Activated naive CD4-positive, alpha-beta T cell treated with anti-CD3 and anti-CD28 coated beads, Interleukin-2, amount 50 U/mL, for 24 hours (primary cell): Measurements from ENCODE around the gene CLCN7.

ENCODE experiments used
- H3K27ac Mint-ChIP-seq: one replicate; pipeline ENCODE4 v1.8.0; 2021; ENCODE audit warnings: mild to moderate bottlenecking, mixed read lengths
- H3K27me3 Mint-ChIP-seq: one replicate; pipeline ENCODE4 v1.8.0; 2021; ENCODE audit warnings: mixed read lengths
- H3K36me3 Mint-ChIP-seq: one replicate; pipeline ENCODE4 v1.8.0; 2021; ENCODE audit warnings: mixed read lengths
- H3K4me1 Mint-ChIP-seq: one replicate; pipeline ENCODE4 v1.8.0; 2021; ENCODE audit warnings: mixed read lengths
- H3K4me3 Mint-ChIP-seq: one replicate; pipeline ENCODE4 v1.8.0; 2021; ENCODE audit warnings: mild to moderate bottlenecking, mixed read lengths
- H3K9me3 Mint-ChIP-seq: one replicate; pipeline ENCODE4 v1.8.0; 2021; ENCODE audit warnings: mixed read lengths

Gene CLCN7

GRCh38 chr16:1436731-1437355 is 38.0 kb downstream of the CLCN7 start:
- Mint-ChIP-seq H3K27me3 (no peaks in the 10 kb centered on the region), H3K4me1 (no peaks in the 10 kb centered on the region), H3K27ac (no peak overlapping the region), H3K36me3 (no peaks in the 10 kb centered on the region), H3K4me3 (no peak overlapping the region), H3K9me3 (no peaks in the 10 kb centered on the region)

- H3K36me3 Mint-ChIP-seq, result no peaks in the 10 kb centered on the region
- no peaks in the 10 kb centered on the region for H3K4me1 Mint-ChIP-seq
- H3K27ac Mint-ChIP-seq, result no peak overlapping the region
- no peak overlapping the region for H3K4me3 Mint-ChIP-seq
- no peaks in the 10 kb centered on the region for H3K27me3 Mint-ChIP-seq
- no peaks in the 10 kb centered on the region for H3K9me3 Mint-ChIP-seq
Observed at GRCh38 chr16:1435921-1436697, 38.7 kb downstream of the CLCN7 start.

- Mint-ChIP-seq H3K9me3 (no peaks in the 10 kb centered on the region), H3K4me1 (no peaks in the 10 kb centered on the region), H3K27me3 (no peaks in the 10 kb centered on the region), H3K27ac (no peak overlapping the region), H3K4me3 (no peak overlapping the region), H3K36me3 (no peaks in the 10 kb centered on the region)
Observed at GRCh38 chr16:1434644-1435592, 39.9 kb downstream of the CLCN7 start.

- no peaks in the 10 kb centered on the region for H3K27me3 Mint-ChIP-seq
- no peaks in the 10 kb centered on the region for H3K4me1 Mint-ChIP-seq
- no peak overlapping the region for H3K4me3 Mint-ChIP-seq
- no peaks in the 10 kb centered on the region for H3K9me3 Mint-ChIP-seq
- no peaks in the 10 kb centered on the region for H3K36me3 Mint-ChIP-seq
- H3K27ac Mint-ChIP-seq, result no peak overlapping the region
Observed at GRCh38 chr16:1433756-1434155, 41.1 kb downstream of the CLCN7 start.

- Mint-ChIP-seq H3K9me3 (no peaks in the 10 kb centered on the region), H3K27ac (no peak overlapping the region), H3K4me1 (no peaks in the 10 kb centered on the region), H3K36me3 (no peaks in the 10 kb centered on the region), H3K27me3 (no peaks in the 10 kb centered on the region), H3K4me3 (no peak overlapping the region)
Observed at GRCh38 chr16:1433263-1433560, 41.6 kb downstream of the CLCN7 start.

GRCh38 chr16:1432388-1433262 is 42.2 kb downstream of the CLCN7 start:
- peak overlapping the region; percentile 23 for H3K4me3 Mint-ChIP-seq
- H3K36me3 Mint-ChIP-seq, result no peaks in the 10 kb centered on the region
- no peaks in the 10 kb centered on the region for H3K9me3 Mint-ChIP-seq
- H3K27me3 Mint-ChIP-seq, result no peaks in the 10 kb centered on the region
- H3K27ac Mint-ChIP-seq, result no peak overlapping the region
- no peaks in the 10 kb centered on the region for H3K4me1 Mint-ChIP-seq

GRCh38 chr16:1431497-1432270 is 43.1 kb downstream of the CLCN7 start:
- H3K4me1 Mint-ChIP-seq, result no peaks in the 10 kb centered on the region
- no peaks in the 10 kb centered on the region for H3K9me3 Mint-ChIP-seq
- no peaks in the 10 kb centered on the region for H3K27me3 Mint-ChIP-seq
- H3K27ac Mint-ChIP-seq, result peak overlapping the region; percentile 23
- H3K36me3 Mint-ChIP-seq, result no peaks in the 10 kb centered on the region
- H3K4me3 Mint-ChIP-seq, result peak overlapping the region; percentile 23

- H3K4me3 Mint-ChIP-seq, result peak within 1 kb of the TSS; percentile 23
- no peaks in the 10 kb centered on the region for H3K27me3 Mint-ChIP-seq
- H3K4me1 Mint-ChIP-seq, result no peaks in the 10 kb centered on the region
- H3K9me3 Mint-ChIP-seq, result no peaks in the 10 kb centered on the region
- peak within 1 kb of the TSS; percentile 23 for H3K27ac Mint-ChIP-seq
- H3K36me3 Mint-ChIP-seq, result no peaks in the 10 kb centered on the region
Observed at GRCh38 chr16:1430759-1431496, 43.9 kb downstream of the CLCN7 start, which contains the start of gene PERCC1. Gene PERCC1, plus strand, starts transcription at chr16:1431078. Its CDS starts 1,516 bp downstream, at chr16:1432594.

- no peak overlapping the region for H3K27ac Mint-ChIP-seq
- H3K36me3 Mint-ChIP-seq, result no peaks in the 10 kb centered on the region
- no peaks in the 10 kb centered on the region for H3K27me3 Mint-ChIP-seq
- H3K9me3 Mint-ChIP-seq, result no peaks in the 10 kb centered on the region
- H3K4me3 Mint-ChIP-seq, result no peak overlapping the region
- H3K4me1 Mint-ChIP-seq, result no peaks in the 10 kb centered on the region
Observed at GRCh38 chr16:1430214-1430758, 44.5 kb downstream of the CLCN7 start.

GRCh38 chr16:1429631-1430030 is 45.2 kb downstream of the CLCN7 start:
- no peaks in the 10 kb centered on the region for H3K4me1 Mint-ChIP-seq

GRCh38 chr16:1429012-1429411 is 45.8 kb downstream of the CLCN7 start:
- Mint-ChIP-seq H3K4me3 (no peak overlapping the region), H3K27ac (no peak overlapping the region), H3K36me3 (no peaks in the 10 kb centered on the region), H3K4me1 (no peaks in the 10 kb centered on the region), H3K9me3 (no peaks in the 10 kb centered on the region), H3K27me3 (no peaks in the 10 kb centered on the region)

More at GRCh38 chr16:1429631-1430030, 45.2 kb downstream of the CLCN7 start:
- H3K27ac Mint-ChIP-seq, result no peak overlapping the region
- H3K27me3 Mint-ChIP-seq, result no peaks in the 10 kb centered on the region
- H3K36me3 Mint-ChIP-seq, result no peaks in the 10 kb centered on the region
- H3K9me3 Mint-ChIP-seq, result no peaks in the 10 kb centered on the region
- no peak overlapping the region for H3K4me3 Mint-ChIP-seq

GRCh38 chr16:1428511-1428910 is 46.3 kb downstream of the CLCN7 start:
- no peaks in the 10 kb centered on the region for H3K36me3 Mint-ChIP-seq
- no peaks in the 10 kb centered on the region for H3K9me3 Mint-ChIP-seq
- no peak overlapping the region for H3K4me3 Mint-ChIP-seq
- H3K27ac Mint-ChIP-seq, result no peak overlapping the region
- no peaks in the 10 kb centered on the region for H3K27me3 Mint-ChIP-seq
- H3K4me1 Mint-ChIP-seq, result no peaks in the 10 kb centered on the region

GRCh38 chr16:1427473-1428461 is 47.1 kb downstream of the CLCN7 start:
- H3K4me1 Mint-ChIP-seq, result no peaks in the 10 kb centered on the region
- H3K27ac Mint-ChIP-seq, result no peak overlapping the region
- H3K9me3 Mint-ChIP-seq, result no peaks in the 10 kb centered on the region
- H3K36me3 Mint-ChIP-seq, result no peaks in the 10 kb centered on the region
- H3K4me3 Mint-ChIP-seq, result no peak overlapping the region
- H3K27me3 Mint-ChIP-seq, result no peaks in the 10 kb centered on the region
